ENCODE data around the gene PTPRN2. TPM values are rescaled to one million over a fixed set of nuclear protein-coding genes. Genes with fewer than 3 reads are reported as not detected.
A peak's percentile ranks its signal among the peaks of the same experiment; 100 is the strongest.

The PTPRN2 gene
- total and polyA plus RNA-seq, 4 donors: 18.1 to 69.9 (median 50.4) TPM

GRCh38 chr7:158501393-158502067, 86.1 kb downstream of the PTPRN2 start:
- no peaks in the 10 kb centered on the region for H3K36me3 ChIP-seq (ENCODE audit: control insufficient read depth, insufficient read depth, low read length)
- peak in 2 of 6 donors; percentile 60 to 65 for DNase-seq (ENCODE audit: low read depth in 4 of 6, low spot score in 6 of 6)
- H3K4me1 ChIP-seq (ENCODE audit: control insufficient read depth, insufficient read depth, low read length): peaks cover 17% of the 10 kb centered on the region
- 69% methylated on average over 26 of the region's 28 CpGs for WGBS (ENCODE audit: insufficient coverage)
- H3K27ac ChIP-seq (ENCODE audit: low read depth, low read length): no peak overlapping the region
- no peak overlapping the region for H3K4me3 ChIP-seq (ENCODE audit: low read depth, low read length)
- no peaks in the 10 kb centered on the region for H3K27me3 ChIP-seq (ENCODE audit: control insufficient read depth, insufficient read depth, low read length)
- peaks cover 2% of the 10 kb centered on the region for H3K9me3 ChIP-seq (ENCODE audit: control insufficient read depth, insufficient read depth, low read length)

GRCh38 chr7:158500651-158501052, 87.0 kb downstream of the PTPRN2 start:
- 8% methylated on average over 21 of the region's 29 CpGs for WGBS (ENCODE audit: insufficient coverage)

GRCh38 chr7:158499082-158499455, 88.6 kb downstream of the PTPRN2 start:
- no peaks in the 10 kb centered on the region for H3K27me3 ChIP-seq (ENCODE audit: control insufficient read depth, insufficient read depth, low read length)
- DNase-seq (ENCODE audit: low read depth in 4 of 6, low spot score in 6 of 6): peak in 1 of 6 donors; percentile 76
- no peaks in the 10 kb centered on the region for H3K9me3 ChIP-seq (ENCODE audit: control insufficient read depth, insufficient read depth, low read length)
- no peaks in the 10 kb centered on the region for H3K36me3 ChIP-seq (ENCODE audit: control insufficient read depth, insufficient read depth, low read length)
- H3K4me3 ChIP-seq (ENCODE audit: low read depth, low read length): no peak overlapping the region
- H3K4me1 ChIP-seq (ENCODE audit: control insufficient read depth, insufficient read depth, low read length): peaks cover 38% of the 10 kb centered on the region
- WGBS (ENCODE audit: insufficient coverage): no CpG with 5 or more reads among the region's 4 CpGs
- H3K27ac ChIP-seq (ENCODE audit: low read depth, low read length): no peak overlapping the region

More at GRCh38 chr7:158500651-158501052, 87.0 kb downstream of the PTPRN2 start:
- DNase-seq (ENCODE audit: low read depth in 4 of 6, low spot score in 6 of 6): peak in 2 of 6 donors; percentile 74 to 77
- Histone ChIP-seq H3K36me3 (ENCODE audit: control insufficient read depth, insufficient read depth, low read length) (no peaks in the 10 kb centered on the region), H3K27me3 (ENCODE audit: control insufficient read depth, insufficient read depth, low read length) (no peaks in the 10 kb centered on the region), H3K4me3 (ENCODE audit: low read depth, low read length) (no peak overlapping the region), H3K27ac (ENCODE audit: low read depth, low read length) (no peak overlapping the region), H3K9me3 (ENCODE audit: control insufficient read depth, insufficient read depth, low read length) (peaks cover 1% of the 10 kb centered on the region), H3K4me1 (ENCODE audit: control insufficient read depth, insufficient read depth, low read length) (peaks cover 22% of the 10 kb centered on the region)

- no peak for DNase-seq (ENCODE audit: low read depth in 4 of 6, low spot score in 6 of 6)
- no peak overlapping the region for H3K27ac ChIP-seq (ENCODE audit: low read depth, low read length)
- H3K4me3 ChIP-seq (ENCODE audit: low read depth, low read length): no peak overlapping the region
- H3K4me1 ChIP-seq (ENCODE audit: control insufficient read depth, insufficient read depth, low read length): peaks cover 40% of the 10 kb centered on the region
- no peaks in the 10 kb centered on the region for H3K36me3 ChIP-seq (ENCODE audit: control insufficient read depth, insufficient read depth, low read length)
- H3K9me3 ChIP-seq (ENCODE audit: control insufficient read depth, insufficient read depth, low read length): no peaks in the 10 kb centered on the region
- no peaks in the 10 kb centered on the region for H3K27me3 ChIP-seq (ENCODE audit: control insufficient read depth, insufficient read depth, low read length)
- 78% methylated on average over 2 of the region's 11 CpGs for WGBS (ENCODE audit: insufficient coverage)
Measured at GRCh38 chr7:158498443-158499081, 89.1 kb downstream of the PTPRN2 start.

- H3K36me3 ChIP-seq (ENCODE audit: control insufficient read depth, insufficient read depth, low read length): no peaks in the 10 kb centered on the region
- WGBS (ENCODE audit: insufficient coverage): 81% methylated on average over 9 of the region's 9 CpGs
Measured at GRCh38 chr7:158497627-158498026, 90.0 kb downstream of the PTPRN2 start.

GRCh38 chr7:158495786-158496185, 91.8 kb downstream of the PTPRN2 start:
- no peak overlapping the region for H3K4me3 ChIP-seq (ENCODE audit: low read depth, low read length)
- H3K27me3 ChIP-seq (ENCODE audit: control insufficient read depth, insufficient read depth, low read length): no peaks in the 10 kb centered on the region
- peaks cover 44% of the 10 kb centered on the region for H3K4me1 ChIP-seq (ENCODE audit: control insufficient read depth, insufficient read depth, low read length)
- WGBS (ENCODE audit: insufficient coverage): 9% methylated on average over 6 of the region's 6 CpGs
- no peaks in the 10 kb centered on the region for H3K36me3 ChIP-seq (ENCODE audit: control insufficient read depth, insufficient read depth, low read length)
- DNase-seq (ENCODE audit: low read depth in 4 of 6, low spot score in 6 of 6): peak in 2 of 6 donors; percentile 71 to 88
- H3K9me3 ChIP-seq (ENCODE audit: control insufficient read depth, insufficient read depth, low read length): no peaks in the 10 kb centered on the region
- H3K27ac ChIP-seq (ENCODE audit: low read depth, low read length): peak overlapping the region; percentile 33

More at GRCh38 chr7:158497627-158498026, 90.0 kb downstream of the PTPRN2 start:
- Histone ChIP-seq H3K4me1 (ENCODE audit: control insufficient read depth, insufficient read depth, low read length) (peaks cover 43% of the 10 kb centered on the region), H3K27me3 (ENCODE audit: control insufficient read depth, insufficient read depth, low read length) (no peaks in the 10 kb centered on the region), H3K9me3 (ENCODE audit: control insufficient read depth, insufficient read depth, low read length) (no peaks in the 10 kb centered on the region), H3K4me3 (ENCODE audit: low read depth, low read length) (no peak overlapping the region), H3K27ac (ENCODE audit: low read depth, low read length) (no peak overlapping the region)
- DNase-seq (ENCODE audit: low read depth in 4 of 6, low spot score in 6 of 6): no peak

GRCh38 chr7:158495216-158495615, 92.4 kb downstream of the PTPRN2 start:
- WGBS (ENCODE audit: insufficient coverage): no CpG with 5 or more reads among the region's 5 CpGs
- no peaks in the 10 kb centered on the region for H3K9me3 ChIP-seq (ENCODE audit: control insufficient read depth, insufficient read depth, low read length)
- H3K4me3 ChIP-seq (ENCODE audit: low read depth, low read length): no peak overlapping the region
- DNase-seq (ENCODE audit: low read depth in 4 of 6, low spot score in 6 of 6): peak in 2 of 6 donors; percentile 60 to 72
- peaks cover 4% of the 10 kb centered on the region for H3K36me3 ChIP-seq (ENCODE audit: control insufficient read depth, insufficient read depth, low read length)
- H3K4me1 ChIP-seq (ENCODE audit: control insufficient read depth, insufficient read depth, low read length): peaks cover 39% of the 10 kb centered on the region
- H3K27me3 ChIP-seq (ENCODE audit: control insufficient read depth, insufficient read depth, low read length): no peaks in the 10 kb centered on the region
- peak overlapping the region; percentile 33 for H3K27ac ChIP-seq (ENCODE audit: low read depth, low read length)

- Histone ChIP-seq H3K36me3 (ENCODE audit: control insufficient read depth, insufficient read depth, low read length) (peaks cover 10% of the 10 kb centered on the region), H3K27ac (ENCODE audit: low read depth, low read length) (no peak overlapping the region)
Measured at GRCh38 chr7:158494643-158495042, 93.0 kb downstream of the PTPRN2 start.

GRCh38 chr7:158494162-158494586, 93.4 kb downstream of the PTPRN2 start:
- DNase-seq (ENCODE audit: low read depth in 4 of 6, low spot score in 6 of 6): peak in 1 of 6 donors; percentile 82
- Histone ChIP-seq H3K4me3 (ENCODE audit: low read depth, low read length) (no peak overlapping the region), H3K27me3 (ENCODE audit: control insufficient read depth, insufficient read depth, low read length) (no peaks in the 10 kb centered on the region), H3K36me3 (ENCODE audit: control insufficient read depth, insufficient read depth, low read length) (peaks cover 12% of the 10 kb centered on the region), H3K27ac (ENCODE audit: low read depth, low read length) (no peak overlapping the region), H3K9me3 (ENCODE audit: control insufficient read depth, insufficient read depth, low read length) (no peaks in the 10 kb centered on the region), H3K4me1 (ENCODE audit: control insufficient read depth, insufficient read depth, low read length) (peaks cover 38% of the 10 kb centered on the region)
- 52% methylated on average over 7 of the region's 7 CpGs for WGBS (ENCODE audit: insufficient coverage)

More at GRCh38 chr7:158494643-158495042, 93.0 kb downstream of the PTPRN2 start:
- peaks cover 38% of the 10 kb centered on the region for H3K4me1 ChIP-seq (ENCODE audit: control insufficient read depth, insufficient read depth, low read length)
- H3K9me3 ChIP-seq (ENCODE audit: control insufficient read depth, insufficient read depth, low read length): no peaks in the 10 kb centered on the region
- WGBS (ENCODE audit: insufficient coverage): 61% methylated on average over 7 of the region's 9 CpGs
- no peaks in the 10 kb centered on the region for H3K27me3 ChIP-seq (ENCODE audit: control insufficient read depth, insufficient read depth, low read length)
- no peak overlapping the region for H3K4me3 ChIP-seq (ENCODE audit: low read depth, low read length)
- DNase-seq (ENCODE audit: low read depth in 4 of 6, low spot score in 6 of 6): no peak
